ENCODE measurements around the gene NCOA1. TPM values are rescaled to one million over a fixed set of nuclear protein-coding genes. Genes with fewer than 3 reads are reported as not detected.

NCOA1 gene
- total RNA-seq, 1 experiment from 2014 or later: 37.1 TPM

DNA sequence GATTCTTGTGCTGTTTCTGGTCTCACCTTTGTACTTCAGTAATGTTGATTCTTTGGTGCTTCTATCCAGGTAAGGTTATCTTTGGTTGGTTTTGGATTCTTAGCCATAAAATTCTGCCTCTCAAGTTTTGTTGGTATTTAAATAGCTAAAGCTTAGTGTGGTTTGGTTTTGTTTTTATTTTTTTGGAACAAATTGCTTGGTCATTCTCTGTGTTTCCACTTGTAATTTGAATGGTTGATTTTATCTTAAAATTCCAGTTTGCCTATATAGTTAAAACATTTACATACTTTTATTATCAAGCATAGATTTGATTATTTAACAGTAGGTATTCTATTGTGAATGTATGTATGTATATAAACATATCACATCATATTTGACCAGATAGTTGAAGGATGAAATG lies 6.6 kb downstream of the NCOA1 start:
- Mint-ChIP-seq H3K27me3 (ENCODE audit: insufficient read depth, unreplicated experiment) (no peaks in the 10 kb centered on the region), H3K9me3 (ENCODE audit: unreplicated experiment) (no peaks in the 10 kb centered on the region), H3K4me3 (ENCODE audit: unreplicated experiment) (no peak overlapping the region), H3K36me3 (ENCODE audit: insufficient read depth, unreplicated experiment) (no peaks in the 10 kb centered on the region), H3K4me1 (ENCODE audit: low read depth, unreplicated experiment) (peaks cover 37% of the 10 kb centered on the region), H3K27ac (ENCODE audit: unreplicated experiment) (no peak overlapping the region)
- H3K36me3 ChIP-seq (ENCODE audit: control insufficient read depth, insufficient read depth, low read length): no peaks in the 10 kb centered on the region
- no peaks in the 10 kb centered on the region for H3K9me3 ChIP-seq
- H3K4me3 ChIP-seq (ENCODE audit: low read depth, low read length): no peak overlapping the region
- intact Hi-C loops (cut with micrococcal nuclease; ENCODE audit: unreplicated experiment): no loop called here
- no peak for TF ChIP-seq CTCF (IDR thresholded peaks at IDR 0.05; ENCODE audit: insufficient read depth in 1 of 2, low read depth in 1 of 2, low read length in 1 of 2, severe bottlenecking in 1 of 2, unreplicated experiment in 1 of 2)
- peaks cover 29% of the 10 kb centered on the region for H3K4me1 ChIP-seq
- no peaks in the 10 kb centered on the region for H3K27me3 ChIP-seq (replicated peaks; ENCODE audit: control insufficient read depth, insufficient read depth, low read length)
- ChIA-PET POLR2A (no interaction called here), CTCF (interaction anchor here (0.7 kb wide), 1 partner anchor 16 kb away, joined by 3 read pairs; no protein-coding TSS in a partner anchor)
- no peak for DNase-seq
- no TSS peak for BruUV-seq (replicated peaks)

- DNase-seq: no peak
- Mint-ChIP-seq H3K4me3 (ENCODE audit: unreplicated experiment) (no peak overlapping the region), H3K9me3 (ENCODE audit: unreplicated experiment) (no peaks in the 10 kb centered on the region), H3K27me3 (ENCODE audit: insufficient read depth, unreplicated experiment) (no peaks in the 10 kb centered on the region), H3K27ac (ENCODE audit: unreplicated experiment) (no peak overlapping the region), H3K4me1 (ENCODE audit: low read depth, unreplicated experiment) (peaks cover 32% of the 10 kb centered on the region), H3K36me3 (ENCODE audit: insufficient read depth, unreplicated experiment) (no peaks in the 10 kb centered on the region)
- CTCF ChIA-PET: interaction anchor here (0.7 kb wide), 1 partner anchor 15 kb away, joined by 3 read pairs; no protein-coding TSS in a partner anchor
- H3K36me3 ChIP-seq (ENCODE audit: control insufficient read depth, insufficient read depth, low read length): no peaks in the 10 kb centered on the region
- intact Hi-C loops (cut with micrococcal nuclease; ENCODE audit: unreplicated experiment): no loop called here
- no peak overlapping the region for H3K4me3 ChIP-seq (ENCODE audit: low read depth, low read length)
- H3K9me3 ChIP-seq: no peaks in the 10 kb centered on the region
- peaks cover 27% of the 10 kb centered on the region for H3K4me1 ChIP-seq
- H3K27me3 ChIP-seq (replicated peaks; ENCODE audit: control insufficient read depth, insufficient read depth, low read length): no peaks in the 10 kb centered on the region
- POLR2A ChIA-PET: no interaction called here
- no peak for TF ChIP-seq CTCF (IDR thresholded peaks at IDR 0.05; ENCODE audit: insufficient read depth in 1 of 2, low read depth in 1 of 2, low read length in 1 of 2, severe bottlenecking in 1 of 2, unreplicated experiment in 1 of 2)
- BruUV-seq (replicated peaks): no TSS peak
These were observed 7.1 kb downstream of the NCOA1 start for GRCh38 chr2:24498121-24498520.

GRCh38 chr2:24501813-24502212 lies 10.8 kb downstream of the NCOA1 start:
- Histone ChIP-seq H3K9me3 (no peaks in the 10 kb centered on the region), H3K4me1 (peaks cover 16% of the 10 kb centered on the region), H3K36me3 (ENCODE audit: control insufficient read depth, insufficient read depth, low read length) (no peaks in the 10 kb centered on the region), H3K4me3 (ENCODE audit: low read depth, low read length) (no peak overlapping the region), H3K27me3 (replicated peaks; ENCODE audit: control insufficient read depth, insufficient read depth, low read length) (no peaks in the 10 kb centered on the region)
- no peaks in the 10 kb centered on the region for H3K9me3 Mint-ChIP-seq (ENCODE audit: unreplicated experiment)
- no peak for DNase-seq
- CTCF ChIA-PET: no interaction called here
- POLR2A ChIA-PET: no interaction called here
- no peaks in the 10 kb centered on the region for H3K36me3 Mint-ChIP-seq (ENCODE audit: insufficient read depth, unreplicated experiment)
- no peak overlapping the region for H3K4me3 Mint-ChIP-seq (ENCODE audit: unreplicated experiment)
- BruUV-seq (replicated peaks): no TSS peak
- no peaks in the 10 kb centered on the region for H3K27me3 Mint-ChIP-seq (ENCODE audit: insufficient read depth, unreplicated experiment)
- peaks cover 7% of the 10 kb centered on the region for H3K4me1 Mint-ChIP-seq (ENCODE audit: low read depth, unreplicated experiment)
- no peak overlapping the region for H3K27ac Mint-ChIP-seq (ENCODE audit: unreplicated experiment)
- TF ChIP-seq CTCF (IDR thresholded peaks at IDR 0.05; ENCODE audit: insufficient read depth in 1 of 2, low read depth in 1 of 2, low read length in 1 of 2, severe bottlenecking in 1 of 2, unreplicated experiment in 1 of 2): no peak
- intact Hi-C loops (cut with micrococcal nuclease; ENCODE audit: unreplicated experiment): no loop called here

All from Caco-2 (cell line).